Thymus (tissue), 14 donors: ENCODE results near the gene LYRM4. TPM values are rescaled to one million over a fixed set of nuclear protein-coding genes. Genes with fewer than 3 reads are reported as not detected.

Source experiments
- DNase-seq, 9 donors: peaks; one replicate each; pipeline ENCODE4 v3.0.0-alpha.2; 2013; ENCODE audit warnings: low spot score in 9 of 9, low read depth in 6 of 9, missing footprints in 1 of 9
- H3K27ac ChIP-seq, 2 donors: one replicate each; pipeline ENCODE4 v1.5.1; 2013; ENCODE audit warnings: control low read depth in 1 of 2, low read depth in 1 of 2, low read length in 1 of 2, mild to moderate bottlenecking in 1 of 2, moderate library complexity in 1 of 2
- H3K27me3 ChIP-seq, 2 donors: one replicate each; pipeline ENCODE4 v1.5.1; 2013; ENCODE audit warnings: low read length in 1 of 2; ENCODE audit not compliant: control insufficient read depth in 2 of 2, insufficient read depth in 1 of 2
- H3K36me3 ChIP-seq, 2 donors: one replicate each; pipeline ENCODE4 v1.5.1; 2013; ENCODE audit warnings: low read length in 1 of 2, mild to moderate bottlenecking in 1 of 2, moderate library complexity in 1 of 2; ENCODE audit not compliant: control insufficient read depth in 2 of 2, insufficient read depth in 2 of 2
- H3K4me1 ChIP-seq, 2 donors: one replicate each; pipeline ENCODE4 v1.5.1; 2013; ENCODE audit warnings: low read length in 2 of 2; ENCODE audit not compliant: control insufficient read depth in 2 of 2, insufficient read depth in 2 of 2
- H3K4me3 ChIP-seq, 2 donors: one replicate each; pipeline ENCODE4 v1.5.1; 2013; ENCODE audit warnings: low read length in 2 of 2, control low read depth in 1 of 2, mild to moderate bottlenecking in 1 of 2
- H3K9me3 ChIP-seq, 2 donors: one replicate each; pipeline ENCODE4 v1.5.1; 2013; ENCODE audit warnings: low read length in 1 of 2, mild to moderate bottlenecking in 1 of 2; ENCODE audit not compliant: control insufficient read depth in 2 of 2, insufficient read depth in 1 of 2
- WGBS: extraction: QIAGEN DNeasy Blood & Tissue Kit; methylation state at CpG from one replicate; pipeline ENCODE4 v1.1.7; 2013; 5-methylcytosine and 5-hydroxymethylcytosine counted together
- long read RNA-seq, 10 donors: transcript quantifications; one replicate each; lab custom pipeline, GENCODE V29; 2026
- polyA plus RNA-seq: library from polyadenylated mRNA; stranded (reverse); fragments of 200-250 nt; gene quantifications from one replicate; pipeline ENCODE4 v1.2.3, GENCODE V29; 2013
- total RNA-seq: library from RNA; stranded (reverse); fragments of 120-200 nt; gene quantifications from one replicate; pipeline ENCODE4 v1.2.4, GENCODE V29; 2013
- donor health status: healthy.

Gene LYRM4
- total RNA-seq (33.7 TPM), polyA plus RNA-seq (31.6 TPM)
- long read RNA-seq, donor 1, full-length matches to known transcripts, result 5 of 5 reads
- long read RNA-seq, donor 1, partial matches to known transcripts, result 0 of 5 reads
- long read RNA-seq, donor 1, other reads (novel, unspliced or antisense), result 0 of 5 reads
- long read RNA-seq, donor 2, result 0 reads
- long read RNA-seq, donor 3, full-length matches to known transcripts, result 45 of 51 reads
- long read RNA-seq, donor 3, partial matches to known transcripts, result 6 of 51 reads
- long read RNA-seq, donor 3, other reads (novel, unspliced or antisense), result 0 of 51 reads
- long read RNA-seq, donor 4, full-length matches to known transcripts, result 20 of 20 reads
- long read RNA-seq, donor 4, partial matches to known transcripts, result 0 of 20 reads
- long read RNA-seq, donor 4, other reads (novel, unspliced or antisense), result 0 of 20 reads
- long read RNA-seq, donor 5, full-length matches to known transcripts, result 66 of 66 reads
- long read RNA-seq, donor 5, partial matches to known transcripts, result 0 of 66 reads
- long read RNA-seq, donor 5, other reads (novel, unspliced or antisense), result 0 of 66 reads
- long read RNA-seq, donor 6, full-length matches to known transcripts, result 27 of 27 reads
- long read RNA-seq, donor 6, partial matches to known transcripts, result 0 of 27 reads
- long read RNA-seq, donor 6, other reads (novel, unspliced or antisense), result 0 of 27 reads
- long read RNA-seq, donor 7, full-length matches to known transcripts, result 41 of 41 reads
- long read RNA-seq, donor 7, partial matches to known transcripts, result 0 of 41 reads
- long read RNA-seq, donor 7, other reads (novel, unspliced or antisense), result 0 of 41 reads
- long read RNA-seq, donor 8, full-length matches to known transcripts, result 20 of 20 reads
- long read RNA-seq, donor 8, partial matches to known transcripts, result 0 of 20 reads
- long read RNA-seq, donor 8, other reads (novel, unspliced or antisense), result 0 of 20 reads
- long read RNA-seq, donor 9, full-length matches to known transcripts, result 21 of 21 reads
- long read RNA-seq, donor 9, partial matches to known transcripts, result 0 of 21 reads
- long read RNA-seq, donor 9, other reads (novel, unspliced or antisense), result 0 of 21 reads
- long read RNA-seq, donor 10, full-length matches to known transcripts, result 17 of 17 reads
- long read RNA-seq, donor 10, partial matches to known transcripts, result 0 of 17 reads
- long read RNA-seq, donor 10, other reads (novel, unspliced or antisense), result 0 of 17 reads

GRCh38 chr6:5260661-5261544 lies at the start of gene LYRM4, which contains the start of gene FARS2:
LYRM4 (minus strand) TSS chr6:5260950; CDS start chr6:5260733, 217 bp downstream.
FARS2 (plus strand) TSS chr6:5261513.
- Histone ChIP-seq H3K4me3 (peak within 1 kb of the TSS; percentile 73 to 86), H3K36me3 (no peaks in the 10 kb centered on the region), H3K27ac (peak within 1 kb of the TSS; percentile 96 to 100), H3K27me3 (no peaks in the 10 kb centered on the region), H3K4me1 (peaks cover 10 to 11% of the 10 kb centered on the region in 2 donors), H3K9me3 (no peaks in the 10 kb centered on the region)
- WGBS, result under 1% methylated on average over 85 of the region's 85 CpGs
- peak; percentile 85 to 96 (median 91) for DNase-seq

GRCh38 chr6:5308066-5308465 lies 47.3 kb upstream of the LYRM4 start:
- no peak for DNase-seq
- Histone ChIP-seq H3K36me3 (no peaks in the 10 kb centered on the region), H3K27me3 (no peaks in the 10 kb centered on the region), H3K4me3 (no peak overlapping the region), H3K9me3 (no peaks in the 10 kb centered on the region), H3K27ac (no peak overlapping the region), H3K4me1 (peaks cover 0 to 2% of the 10 kb centered on the region in 2 donors)
- WGBS, result 97% methylated on average over 4 of the region's 4 CpGs

GRCh38 chr6:5307058-5307457 lies 46.3 kb upstream of the LYRM4 start:
- no peak for DNase-seq

GRCh38 chr6:5305968-5306626 lies 45.3 kb upstream of the LYRM4 start:
- Histone ChIP-seq H3K4me3 (no peak overlapping the region), H3K9me3 (no peaks in the 10 kb centered on the region), H3K27me3 (no peaks in the 10 kb centered on the region), H3K27ac (no peak overlapping the region), H3K4me1 (peaks cover 0 to 3% of the 10 kb centered on the region in 2 donors), H3K36me3 (no peaks in the 10 kb centered on the region)
- WGBS, result 90% methylated on average over 5 of the region's 5 CpGs
- no peak for DNase-seq

More at GRCh38 chr6:5307058-5307457, 46.3 kb upstream of the LYRM4 start:
- no peak overlapping the region for H3K27ac ChIP-seq
- H3K4me3 ChIP-seq, result no peak overlapping the region
- H3K9me3 ChIP-seq, result no peaks in the 10 kb centered on the region
- H3K27me3 ChIP-seq, result no peaks in the 10 kb centered on the region
- peaks cover 0 to 3% of the 10 kb centered on the region in 2 donors for H3K4me1 ChIP-seq
- no peaks in the 10 kb centered on the region for H3K36me3 ChIP-seq

- Histone ChIP-seq H3K27me3 (no peaks in the 10 kb centered on the region), H3K4me1 (peaks cover 0 to 3% of the 10 kb centered on the region in 2 donors), H3K9me3 (no peaks in the 10 kb centered on the region), H3K36me3 (no peaks in the 10 kb centered on the region), H3K27ac (no peak overlapping the region), H3K4me3 (no peak overlapping the region)
- whole genome bisulfite sequencing, result 99% methylated on average over 8 of the region's 8 CpGs
- DNase-seq, result no peak
These were observed 42.9 kb upstream of the LYRM4 start for GRCh38 chr6:5303682-5304081.

- no peak overlapping the region for H3K4me3 ChIP-seq
- 66% methylated on average over 10 of the region's 10 CpGs for whole genome bisulfite sequencing
These were observed 42.4 kb upstream of the LYRM4 start for GRCh38 chr6:5302995-5303622.

GRCh38 chr6:5302220-5302946 lies 41.6 kb upstream of the LYRM4 start:
- Histone ChIP-seq H3K36me3 (no peaks in the 10 kb centered on the region), H3K27me3 (no peaks in the 10 kb centered on the region), H3K9me3 (no peaks in the 10 kb centered on the region), H3K4me3 (no peak overlapping the region), H3K27ac (no peak overlapping the region), H3K4me1 (peaks cover 0 to 3% of the 10 kb centered on the region in 2 donors)
- DNase-seq, result no peak
- WGBS, result 85% methylated on average over 10 of the region's 10 CpGs

More at GRCh38 chr6:5302995-5303622, 42.4 kb upstream of the LYRM4 start:
- peak; percentile 13 to 68 (median 25) for DNase-seq
- H3K27ac ChIP-seq, result no peak overlapping the region
- no peaks in the 10 kb centered on the region for H3K9me3 ChIP-seq
- H3K27me3 ChIP-seq, result no peaks in the 10 kb centered on the region
- no peaks in the 10 kb centered on the region for H3K36me3 ChIP-seq
- peaks cover 0 to 3% of the 10 kb centered on the region in 2 donors for H3K4me1 ChIP-seq
